Esophagus squamous epithelium (tissue), 5 donors: ENCODE measurements around the gene PLEKHG1. TPM values are rescaled to one million over a fixed set of nuclear protein-coding genes. Genes with fewer than 3 reads are reported as not detected.

Experiments
- DNase-seq: peaks from one replicate; lab custom pipeline; 2025; lab: John Stamatoyannopoulos, UW
- H3K27ac ChIP-seq, 4 donors: fragments of 200-600 bp; sonication (generic); one replicate each; pipeline ENCODE4 v1.5.1; 2016 to 2019; ENCODE audit warnings: mild to moderate bottlenecking in 1 of 4
- H3K27me3 ChIP-seq, 4 donors: fragments of 200-600 bp; sonication (generic); 1 replicate in 3 of 4; 2 replicates in 1 of 4; pipeline versions ENCODE4 v1.5.1 to v1.6.0; 2017 to 2021; ENCODE audit warnings: antibody characterized with exemption in 1 of 4
- H3K36me3 ChIP-seq, 3 donors: fragments of 200-600 bp; sonication (generic); one replicate each; pipeline ENCODE4 v1.5.1; 2016 to 2019
- H3K4me1 ChIP-seq, 3 donors: fragments of 200-600 bp; sonication (generic); one replicate each; pipeline ENCODE4 v1.5.1; 2017 to 2019
- H3K4me3 ChIP-seq, 4 donors: fragments of 200-600 bp; sonication (generic); 1 replicate in 3 of 4; 2 replicates in 1 of 4; pipeline ENCODE4 v1.5.1; 2016 to 2019; ENCODE audit warnings: mild to moderate bottlenecking in 2 of 4, moderate library complexity in 1 of 4
- H3K9me3 ChIP-seq, 3 donors: fragments of 200-600 bp; sonication (generic); one replicate each; pipeline ENCODE4 v1.5.1; 2016 to 2019
- CTCF ChIP-seq, 6 experiments: fragments of 450-650 bp in 4 of 6; fragments of 200-600 bp in 2 of 6; sonication (generic) in 2 of 6; IDR thresholded peaks; one replicate each; pipeline ENCODE4 v1.5.1; 2016 to 2019; ENCODE audit warnings: antibody characterized with exemption in 6 of 6, mild to moderate bottlenecking in 4 of 6, moderate library complexity in 4 of 6
- POLR2A ChIP-seq, 4 donors: fragments of 450-650 bp; IDR thresholded peaks; one replicate each; pipeline ENCODE4 v1.6.1; 2017; ENCODE audit warnings: antibody characterized with exemption in 4 of 4, mild to moderate bottlenecking in 4 of 4, moderate library complexity in 3 of 4
- WGBS, 2 donors: methylation state at CpG; one replicate each; pipeline ENCODE4 v1.1.5; 2018; 5-methylcytosine and 5-hydroxymethylcytosine counted together
- intact Hi-C: fragments of 100-400 bp; cut with DNase I; formaldehyde crosslinking; loops from one replicate; pipeline ENCODE4 v1.15.0; 2022
- total RNA-seq, 4 donors: library from RNA; depleted of rRNA; stranded (reverse); fragments of >200 nt; gene quantifications; one replicate each; pipeline ENCODE4 v1.1.0, GENCODE V29; 2016
- donor health status: DM: yes; HTN: yes; CAD: no.

PLEKHG1 gene
- total RNA-seq, 4 donors from 2014 or later, result 22.7 to 36.0 (median 27.6) TPM

- Histone ChIP-seq H3K27me3 (no peaks in the 10 kb centered on the region), H3K27ac (peak overlapping the region in 1 of 4 donors; percentile 49), H3K9me3 (no peaks in the 10 kb centered on the region), H3K36me3 (peaks cover 0 to 3% (median 0%) of the 10 kb centered on the region in 3 donors), H3K4me1 (peaks cover 0 to 22% (median 5%) of the 10 kb centered on the region in 3 donors), H3K4me3 (no peak overlapping the region)
- no peak for DNase-seq
- TF ChIP-seq CTCF (IDR thresholded peaks at IDR 0.05) (no peak), POLR2A (IDR thresholded peaks at IDR 0.05) (no peak)
- intact Hi-C loops, result no loop called here
Observed at GRCh38 chr6:150627154-150627553, 27.5 kb downstream of the PLEKHG1 start.

DNA sequence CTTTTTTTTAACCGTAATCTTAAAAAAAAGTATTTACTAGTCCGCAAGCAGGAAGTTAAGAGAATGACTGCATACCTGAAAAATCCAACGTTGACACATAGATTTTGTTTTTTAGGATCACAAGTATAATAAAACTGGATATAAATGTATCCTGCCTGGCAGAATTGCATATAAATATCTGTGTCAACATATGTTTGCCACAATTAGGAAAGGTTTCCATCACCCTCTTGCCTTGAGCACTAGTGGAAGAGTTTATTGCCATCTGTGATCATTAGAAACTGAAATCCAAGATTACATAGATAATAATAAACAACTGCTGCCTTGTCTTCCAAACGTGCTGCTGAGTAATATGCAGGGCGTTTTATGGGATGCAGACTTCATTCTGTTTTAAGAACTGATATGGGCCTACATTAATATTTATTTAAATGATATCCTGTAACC lies 27.9 kb downstream of the PLEKHG1 start:
- Histone ChIP-seq H3K4me3 (no peak overlapping the region), H3K27me3 (no peaks in the 10 kb centered on the region), H3K4me1 (peaks cover under 1 to 26% (median 5%) of the 10 kb centered on the region in 3 donors), H3K9me3 (no peaks in the 10 kb centered on the region), H3K36me3 (peaks cover 0 to 3% (median 0%) of the 10 kb centered on the region in 3 donors), H3K27ac (peak overlapping the region in 3 of 4 donors; percentile 11 to 56 (median 49))
- 47 to 55% methylated on average over 5 of the region's 5 CpGs for WGBS, 2 donors
- intact Hi-C loops, result no loop called here
- DNase-seq, result no peak
- TF ChIP-seq CTCF (IDR thresholded peaks at IDR 0.05) (no peak), POLR2A (IDR thresholded peaks at IDR 0.05) (no peak)

DNA sequence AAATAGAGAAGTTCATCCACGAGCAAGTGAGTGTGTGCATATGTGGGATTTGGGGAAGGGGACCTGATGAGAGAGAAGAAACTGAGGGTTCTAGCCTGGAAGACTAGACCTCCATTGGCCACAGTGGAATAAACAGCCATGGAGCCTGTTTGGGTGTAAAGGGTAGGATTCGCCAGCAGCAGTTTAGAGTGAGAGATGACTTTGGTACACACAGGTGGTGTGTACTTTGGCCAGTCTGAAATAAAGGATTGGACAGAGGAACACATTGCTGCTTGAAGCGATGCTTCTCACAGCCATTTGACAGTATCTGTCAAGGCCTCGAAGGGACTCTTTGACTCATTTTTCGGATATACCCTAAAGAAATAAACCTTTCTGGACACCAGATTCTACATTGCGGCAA lies 29.2 kb downstream of the PLEKHG1 start:
- DNase-seq, result no peak
- TF ChIP-seq CTCF (IDR thresholded peaks at IDR 0.05) (no peak), POLR2A (IDR thresholded peaks at IDR 0.05) (no peak)
- Histone ChIP-seq H3K9me3 (no peaks in the 10 kb centered on the region), H3K27me3 (no peaks in the 10 kb centered on the region), H3K4me1 (peaks cover 8 to 39% (median 9%) of the 10 kb centered on the region in 3 donors), H3K27ac (no peak overlapping the region), H3K4me3 (no peak overlapping the region), H3K36me3 (peaks cover 0 to 3% (median 0%) of the 10 kb centered on the region in 3 donors)
- intact Hi-C loops, result no loop called here
- 71 to 87% methylated on average over 6 of the region's 6 CpGs for WGBS, 2 donors

- Histone ChIP-seq H3K27ac (peak overlapping the region in 3 of 4 donors; percentile 31 to 73 (median 67)), H3K27me3 (no peaks in the 10 kb centered on the region), H3K4me3 (no peak overlapping the region), H3K4me1 (peaks cover 9 to 44% (median 10%) of the 10 kb centered on the region in 3 donors), H3K36me3 (no peaks in the 10 kb centered on the region), H3K9me3 (no peaks in the 10 kb centered on the region)
- no peak for DNase-seq
- intact Hi-C loops, result no loop called here
- WGBS, 2 donors, result 72 to 80% methylated on average over 8 to 11 of the region's 12 CpGs
- TF ChIP-seq POLR2A (IDR thresholded peaks at IDR 0.05) (no peak), CTCF (IDR thresholded peaks at IDR 0.05) (no peak)
Observed at GRCh38 chr6:150631283-150631983, 31.7 kb downstream of the PLEKHG1 start.

GRCh38 chr6:150631984-150632642 lies 32.4 kb downstream of the PLEKHG1 start:
- no peaks in the 10 kb centered on the region for H3K27me3 ChIP-seq
- WGBS, 2 donors, result 58 to 85% methylated on average over 8 to 9 of the region's 9 CpGs
- no peaks in the 10 kb centered on the region for H3K9me3 ChIP-seq
- H3K36me3 ChIP-seq, result no peaks in the 10 kb centered on the region
- intact Hi-C loops, result no loop called here
- no peak for TF ChIP-seq CTCF (IDR thresholded peaks at IDR 0.05)
- TF ChIP-seq POLR2A (IDR thresholded peaks at IDR 0.05), result no peak
- H3K4me1 ChIP-seq, result peaks cover 9 to 40% (median 10%) of the 10 kb centered on the region in 3 donors
- peak overlapping the region in 3 of 4 donors; percentile 44 to 73 (median 70) for H3K27ac ChIP-seq
- DNase-seq, result no peak
- no peak overlapping the region for H3K4me3 ChIP-seq
